HL-60 (cell line): Measurements from ENCODE around the gene MAP4K5.

ENCODE experiments used
- POLR2AphosphoS5 ChIP-seq: IDR thresholded peaks from 2 replicates; pipeline ENCODE4 v1.6.1; 2012; ENCODE audit warnings: low read depth
- TF ChIP-seq, protein P1 (sequence below): IDR thresholded peaks from one replicate; pipeline ENCODE4 v1.5.1; 2011; ENCODE audit warnings: low read length, control low read depth, inconsistent platforms; ENCODE audit not compliant: insufficient read depth

DNA sequence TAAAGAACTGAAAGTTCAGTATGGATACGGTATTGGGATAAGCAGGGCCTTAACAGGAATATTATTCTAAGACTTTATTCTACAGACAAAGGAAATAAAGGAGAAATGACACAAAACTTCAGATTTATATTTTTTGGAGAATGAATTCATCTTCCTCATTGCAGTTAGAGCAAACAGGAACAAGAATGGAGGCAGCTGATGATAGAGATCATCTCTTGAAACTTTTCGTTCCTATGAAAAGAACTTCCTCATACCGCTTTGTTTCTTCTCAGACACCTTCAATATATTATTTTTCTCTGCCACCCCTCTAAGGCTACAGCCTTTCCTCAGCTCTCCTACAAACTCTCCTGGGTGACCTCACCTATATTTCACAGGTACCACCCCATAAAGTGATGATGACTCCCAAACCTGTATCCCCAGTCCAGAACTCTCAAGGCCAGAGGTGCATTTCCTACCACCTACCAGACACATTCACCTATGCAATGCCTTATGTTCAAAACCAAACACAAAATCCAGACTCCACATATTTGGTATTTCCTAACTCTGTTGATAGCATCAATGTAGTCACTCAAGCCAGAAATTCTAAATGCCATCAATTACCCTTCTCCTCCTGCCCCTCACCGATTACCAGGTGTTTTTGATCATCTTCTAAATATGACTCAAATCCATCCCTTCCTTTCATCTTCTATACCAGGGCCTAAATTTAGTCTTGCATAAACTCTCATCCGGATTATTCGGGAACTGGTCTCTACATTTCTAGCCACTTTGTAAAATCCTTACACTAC is 7.4 kb downstream of the MAP4K5 start:
- TF ChIP-seq, protein P1, sequence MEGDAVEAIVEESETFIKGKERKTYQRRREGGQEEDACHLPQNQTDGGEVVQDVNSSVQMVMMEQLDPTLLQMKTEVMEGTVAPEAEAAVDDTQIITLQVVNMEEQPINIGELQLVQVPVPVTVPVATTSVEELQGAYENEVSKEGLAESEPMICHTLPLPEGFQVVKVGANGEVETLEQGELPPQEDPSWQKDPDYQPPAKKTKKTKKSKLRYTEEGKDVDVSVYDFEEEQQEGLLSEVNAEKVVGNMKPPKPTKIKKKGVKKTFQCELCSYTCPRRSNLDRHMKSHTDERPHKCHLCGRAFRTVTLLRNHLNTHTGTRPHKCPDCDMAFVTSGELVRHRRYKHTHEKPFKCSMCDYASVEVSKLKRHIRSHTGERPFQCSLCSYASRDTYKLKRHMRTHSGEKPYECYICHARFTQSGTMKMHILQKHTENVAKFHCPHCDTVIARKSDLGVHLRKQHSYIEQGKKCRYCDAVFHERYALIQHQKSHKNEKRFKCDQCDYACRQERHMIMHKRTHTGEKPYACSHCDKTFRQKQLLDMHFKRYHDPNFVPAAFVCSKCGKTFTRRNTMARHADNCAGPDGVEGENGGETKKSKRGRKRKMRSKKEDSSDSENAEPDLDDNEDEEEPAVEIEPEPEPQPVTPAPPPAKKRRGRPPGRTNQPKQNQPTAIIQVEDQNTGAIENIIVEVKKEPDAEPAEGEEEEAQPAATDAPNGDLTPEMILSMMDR, result no peak
- TF ChIP-seq POLR2AphosphoS5, result no peak
